GM23338 (cell line): ENCODE results near the gene HRAS. TPM values are rescaled to one million over a fixed set of nuclear protein-coding genes. Genes with fewer than 3 reads are reported as not detected.
A peak's percentile ranks its signal among the peaks of the same experiment; 100 is the strongest.

ENCODE experiments used
- ATAC-seq: fragments of 200-7000 bp; cut with Tn5 transposase; 3 replicates; pipeline ENCODE4 v1.9.1; 2020
- DNase-seq: peaks from one replicate; pipeline ENCODE4 v3.0.0-alpha.2; 2015; ENCODE audit warnings: low spot score
- H2AFZ ChIP-seq: fragments of 200-600 bp; sonication (generic); 2 replicates; pipeline ENCODE4 v1.8.0; 2016; ENCODE audit warnings: antibody characterized with exemption, mild to moderate bottlenecking, moderate library complexity
- H3F3A ChIP-seq: fragments of 200-600 bp; sonication (generic); replicated peaks from 2 replicates; pipeline ENCODE4 v1.8.0; 2017; ENCODE audit warnings: antibody characterized with exemption, mixed run types, low read depth
- H3K27ac ChIP-seq: fragments of 200-600 bp; sonication (generic); 2 replicates; pipeline ENCODE4 v1.6.1; 2016; ENCODE audit warnings: low read depth
- H3K27me3 ChIP-seq: fragments of 200-600 bp; sonication (generic); 2 replicates; pipeline ENCODE4 v1.8.0; 2016; ENCODE audit warnings: mild to moderate bottlenecking, mixed run types, moderate library complexity; ENCODE audit not compliant: insufficient read depth
- H3K36me3 ChIP-seq: fragments of 200-600 bp; sonication (generic); 2 replicates; pipeline ENCODE4 v1.8.0; 2016; ENCODE audit warnings: mild to moderate bottlenecking; ENCODE audit not compliant: insufficient read depth
- H3K4me1 ChIP-seq: fragments of 200-600 bp; sonication (generic); 2 replicates; pipeline ENCODE4 v1.8.0; 2016; ENCODE audit warnings: mild to moderate bottlenecking, moderate library complexity; ENCODE audit not compliant: insufficient read depth
- H3K4me2 ChIP-seq: fragments of 200-600 bp; sonication (generic); 2 replicates; pipeline ENCODE4 v1.7.1; 2017; ENCODE audit warnings: mixed run types
- H3K4me3 ChIP-seq: fragments of 200-600 bp; sonication (generic); 2 replicates; pipeline ENCODE4 v1.6.1; 2016; ENCODE audit warnings: mixed run types
- H3K79me2 ChIP-seq: fragments of 200-600 bp; sonication (generic); replicated peaks from 2 replicates; pipeline ENCODE4 v1.8.0; 2017; ENCODE audit warnings: mild to moderate bottlenecking; ENCODE audit not compliant: insufficient read depth
- H3K9me2 ChIP-seq: fragments of 200-600 bp; sonication (generic); 2 replicates; pipeline ENCODE4 v1.8.0; 2017; ENCODE audit not compliant: insufficient read depth
- H4K20me1 ChIP-seq: fragments of 200-600 bp; sonication (generic); replicated peaks from 2 replicates; pipeline ENCODE4 v1.8.0; 2017; ENCODE audit warnings: mild to moderate bottlenecking; ENCODE audit not compliant: insufficient read depth
- H3K27ac Mint-ChIP-seq: 2 replicates; pipeline ENCODE4 v1.8.0; 2020; ENCODE audit warnings: inconsistent platforms, mild to moderate bottlenecking, moderate library complexity, mixed read lengths
- H3K27me3 Mint-ChIP-seq: 3 replicates; pipeline ENCODE4 v1.8.0; 2022; ENCODE audit warnings: low read depth, mild to moderate bottlenecking, moderate library complexity, mixed read lengths, inconsistent platforms; ENCODE audit not compliant: insufficient read depth, poor library complexity
- H3K36me3 Mint-ChIP-seq: 3 replicates; pipeline ENCODE4 v1.8.0; 2021; ENCODE audit warnings: low read depth, mild to moderate bottlenecking, inconsistent platforms, moderate library complexity, mixed read lengths
- H3K4me1 Mint-ChIP-seq: 3 replicates; pipeline ENCODE4 v1.8.0; 2020; ENCODE audit warnings: mild to moderate bottlenecking, inconsistent platforms, mixed read lengths
- H3K4me3 Mint-ChIP-seq: 3 replicates; pipeline ENCODE4 v1.8.0; 2021; ENCODE audit warnings: moderate library complexity, mild to moderate bottlenecking, inconsistent platforms, mixed read lengths
- H3K9me3 Mint-ChIP-seq: 3 replicates; pipeline ENCODE4 v1.8.0; 2020; ENCODE audit warnings: moderate library complexity, mild to moderate bottlenecking, inconsistent platforms, mixed read lengths
- CREB1 ChIP-seq: fragments of 250-450 bp; sonication (Bioruptor Pico); IDR thresholded peaks from 2 replicates; pipeline ENCODE4 v1.5.0; 2020; ENCODE audit warnings: low read depth, mild to moderate bottlenecking, moderate library complexity
- EZH2 ChIP-seq: fragments of 200-600 bp; sonication (generic); IDR thresholded peaks from one replicate; pipeline ENCODE4 v1.8.0; 2017; ENCODE audit warnings: antibody characterized with exemption, mild to moderate bottlenecking, low read depth; ENCODE audit not compliant: unreplicated experiment
- EZH2phosphoT487 ChIP-seq: fragments of 200-600 bp; sonication (generic); IDR thresholded peaks from one replicate; pipeline ENCODE4 v1.8.1; 2018; ENCODE audit warnings: antibody characterized with exemption; ENCODE audit not compliant: unreplicated experiment
- JUNB ChIP-seq: IDR thresholded peaks from one replicate; pipeline ENCODE4 v1.6.1; 2016; ENCODE audit warnings: antibody characterized with exemption; ENCODE audit not compliant: unreplicated experiment
- NANOG ChIP-seq: IDR thresholded peaks from 2 replicates; pipeline ENCODE4 v1.6.1; 2016; ENCODE audit warnings: antibody characterized with exemption, borderline replicate concordance
- POLR2AphosphoS5 ChIP-seq: IDR thresholded peaks from 2 replicates; pipeline ENCODE4 v1.6.1; 2016; ENCODE audit warnings: antibody characterized with exemption, low read depth
- STAT1 ChIP-seq: IDR thresholded peaks from one replicate; pipeline ENCODE4 v1.6.1; 2016; ENCODE audit warnings: antibody characterized with exemption; ENCODE audit not compliant: unreplicated experiment
- ZNF114 ChIP-seq: fragments of 250-450 bp; sonication (Bioruptor Pico); IDR thresholded peaks from 2 replicates; pipeline ENCODE4 v1.5.0; 2020; ENCODE audit warnings: mild to moderate bottlenecking, moderate library complexity
- ZNF331 ChIP-seq: fragments of 250-450 bp; sonication (Bioruptor Pico); IDR thresholded peaks from 2 replicates; pipeline ENCODE4 v1.5.0; 2020; ENCODE audit warnings: low read depth, mild to moderate bottlenecking, moderate library complexity
- polyA plus RNA-seq: library from polyadenylated mRNA; unstranded; fragments of >200 nt; fragmentation: Nextera tagmentation; extraction: Ambion mirVana; gene quantifications from 2 replicates; pipeline ENCODE4 v1.2.1, GENCODE V29; 2016
- total RNA-seq: library from RNA; depleted of rRNA; stranded (reverse); fragments of >200 nt; shearing (Covaris generic); gene quantifications from 2 replicates; pipeline ENCODE4 v1.2.3, GENCODE V29; 2014
- TF ChIP-seq, protein P1 (sequence below): IDR thresholded peaks from one replicate; pipeline ENCODE4 v1.6.1; 2018; ENCODE audit warnings: antibody characterized with exemption; ENCODE audit not compliant: unreplicated experiment
- TF ChIP-seq, protein P2 (sequence below): IDR thresholded peaks from 2 replicates; pipeline ENCODE4 v1.6.1; 2016; ENCODE audit warnings: antibody characterized with exemption
- TF ChIP-seq, protein P3 (sequence below): fragments of 250-450 bp; sonication (Bioruptor Pico); IDR thresholded peaks from 2 replicates; pipeline ENCODE4 v1.5.0; 2020; ENCODE audit warnings: mild to moderate bottlenecking, moderate library complexity
- TF ChIP-seq, protein P4 (sequence below), 2 experiments: fragments of 200-600 bp in 1 of 2; sonication (generic) in 1 of 2; conservative IDR thresholded peaks; 2 replicates each; pipeline versions ENCODE4 v1.5.1 to v1.6.1; 2016 to 2017; ENCODE audit warnings: antibody characterized with exemption in 2 of 2, low read depth in 2 of 2, mild to moderate bottlenecking in 2 of 2, moderate library complexity in 1 of 2

Gene HRAS
- total and polyA plus RNA-seq, 2 experiments from 2014 or later: 37.9 to 48.7 TPM

DNA sequence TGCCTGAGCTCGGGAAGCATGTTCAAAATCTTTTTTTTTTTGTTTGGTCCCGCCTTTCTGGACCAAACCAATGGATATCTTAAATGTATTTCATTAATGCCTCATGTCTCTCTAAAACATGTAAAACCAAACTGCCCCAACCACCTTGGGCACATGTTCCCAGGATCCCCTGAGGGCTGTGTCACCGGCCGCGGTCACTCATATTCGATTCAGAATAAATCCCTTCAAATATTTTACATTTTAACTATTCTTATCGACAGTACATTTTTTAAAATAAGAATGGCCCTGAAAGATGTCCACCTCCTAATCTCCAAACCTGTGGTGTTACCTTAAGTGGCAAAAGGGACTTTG, 30.4 kb downstream of the HRAS start:
- peak overlapping the region; percentile 97 for H3K4me3 Mint-ChIP-seq
- H3K79me2 ChIP-seq: peaks cover 11% of the 10 kb centered on the region

More for the DNA sequence above, 30.4 kb downstream of the HRAS start:
- no peaks in the 10 kb centered on the region for H3K36me3 ChIP-seq
- TF ChIP-seq STAT1 (no peak), ZNF331 (CRISPR knock-in tag) (no peak), ZNF114 (CRISPR knock-in tag) (no peak), JUNB (no peak), NANOG (no peak), EZH2phosphoT487 (no peak), CREB1 (CRISPR knock-in tag) (no peak), EZH2 (no peak), POLR2AphosphoS5 (no peak)
- TF ChIP-seq, protein P1, sequence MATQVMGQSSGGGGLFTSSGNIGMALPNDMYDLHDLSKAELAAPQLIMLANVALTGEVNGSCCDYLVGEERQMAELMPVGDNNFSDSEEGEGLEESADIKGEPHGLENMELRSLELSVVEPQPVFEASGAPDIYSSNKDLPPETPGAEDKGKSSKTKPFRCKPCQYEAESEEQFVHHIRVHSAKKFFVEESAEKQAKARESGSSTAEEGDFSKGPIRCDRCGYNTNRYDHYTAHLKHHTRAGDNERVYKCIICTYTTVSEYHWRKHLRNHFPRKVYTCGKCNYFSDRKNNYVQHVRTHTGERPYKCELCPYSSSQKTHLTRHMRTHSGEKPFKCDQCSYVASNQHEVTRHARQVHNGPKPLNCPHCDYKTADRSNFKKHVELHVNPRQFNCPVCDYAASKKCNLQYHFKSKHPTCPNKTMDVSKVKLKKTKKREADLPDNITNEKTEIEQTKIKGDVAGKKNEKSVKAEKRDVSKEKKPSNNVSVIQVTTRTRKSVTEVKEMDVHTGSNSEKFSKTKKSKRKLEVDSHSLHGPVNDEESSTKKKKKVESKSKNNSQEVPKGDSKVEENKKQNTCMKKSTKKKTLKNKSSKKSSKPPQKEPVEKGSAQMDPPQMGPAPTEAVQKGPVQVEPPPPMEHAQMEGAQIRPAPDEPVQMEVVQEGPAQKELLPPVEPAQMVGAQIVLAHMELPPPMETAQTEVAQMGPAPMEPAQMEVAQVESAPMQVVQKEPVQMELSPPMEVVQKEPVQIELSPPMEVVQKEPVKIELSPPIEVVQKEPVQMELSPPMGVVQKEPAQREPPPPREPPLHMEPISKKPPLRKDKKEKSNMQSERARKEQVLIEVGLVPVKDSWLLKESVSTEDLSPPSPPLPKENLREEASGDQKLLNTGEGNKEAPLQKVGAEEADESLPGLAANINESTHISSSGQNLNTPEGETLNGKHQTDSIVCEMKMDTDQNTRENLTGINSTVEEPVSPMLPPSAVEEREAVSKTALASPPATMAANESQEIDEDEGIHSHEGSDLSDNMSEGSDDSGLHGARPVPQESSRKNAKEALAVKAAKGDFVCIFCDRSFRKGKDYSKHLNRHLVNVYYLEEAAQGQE: no peak
- TF ChIP-seq, protein P2, sequence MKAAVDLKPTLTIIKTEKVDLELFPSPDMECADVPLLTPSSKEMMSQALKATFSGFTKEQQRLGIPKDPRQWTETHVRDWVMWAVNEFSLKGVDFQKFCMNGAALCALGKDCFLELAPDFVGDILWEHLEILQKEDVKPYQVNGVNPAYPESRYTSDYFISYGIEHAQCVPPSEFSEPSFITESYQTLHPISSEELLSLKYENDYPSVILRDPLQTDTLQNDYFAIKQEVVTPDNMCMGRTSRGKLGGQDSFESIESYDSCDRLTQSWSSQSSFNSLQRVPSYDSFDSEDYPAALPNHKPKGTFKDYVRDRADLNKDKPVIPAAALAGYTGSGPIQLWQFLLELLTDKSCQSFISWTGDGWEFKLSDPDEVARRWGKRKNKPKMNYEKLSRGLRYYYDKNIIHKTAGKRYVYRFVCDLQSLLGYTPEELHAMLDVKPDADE: no peak
- TF ChIP-seq, protein P3, sequence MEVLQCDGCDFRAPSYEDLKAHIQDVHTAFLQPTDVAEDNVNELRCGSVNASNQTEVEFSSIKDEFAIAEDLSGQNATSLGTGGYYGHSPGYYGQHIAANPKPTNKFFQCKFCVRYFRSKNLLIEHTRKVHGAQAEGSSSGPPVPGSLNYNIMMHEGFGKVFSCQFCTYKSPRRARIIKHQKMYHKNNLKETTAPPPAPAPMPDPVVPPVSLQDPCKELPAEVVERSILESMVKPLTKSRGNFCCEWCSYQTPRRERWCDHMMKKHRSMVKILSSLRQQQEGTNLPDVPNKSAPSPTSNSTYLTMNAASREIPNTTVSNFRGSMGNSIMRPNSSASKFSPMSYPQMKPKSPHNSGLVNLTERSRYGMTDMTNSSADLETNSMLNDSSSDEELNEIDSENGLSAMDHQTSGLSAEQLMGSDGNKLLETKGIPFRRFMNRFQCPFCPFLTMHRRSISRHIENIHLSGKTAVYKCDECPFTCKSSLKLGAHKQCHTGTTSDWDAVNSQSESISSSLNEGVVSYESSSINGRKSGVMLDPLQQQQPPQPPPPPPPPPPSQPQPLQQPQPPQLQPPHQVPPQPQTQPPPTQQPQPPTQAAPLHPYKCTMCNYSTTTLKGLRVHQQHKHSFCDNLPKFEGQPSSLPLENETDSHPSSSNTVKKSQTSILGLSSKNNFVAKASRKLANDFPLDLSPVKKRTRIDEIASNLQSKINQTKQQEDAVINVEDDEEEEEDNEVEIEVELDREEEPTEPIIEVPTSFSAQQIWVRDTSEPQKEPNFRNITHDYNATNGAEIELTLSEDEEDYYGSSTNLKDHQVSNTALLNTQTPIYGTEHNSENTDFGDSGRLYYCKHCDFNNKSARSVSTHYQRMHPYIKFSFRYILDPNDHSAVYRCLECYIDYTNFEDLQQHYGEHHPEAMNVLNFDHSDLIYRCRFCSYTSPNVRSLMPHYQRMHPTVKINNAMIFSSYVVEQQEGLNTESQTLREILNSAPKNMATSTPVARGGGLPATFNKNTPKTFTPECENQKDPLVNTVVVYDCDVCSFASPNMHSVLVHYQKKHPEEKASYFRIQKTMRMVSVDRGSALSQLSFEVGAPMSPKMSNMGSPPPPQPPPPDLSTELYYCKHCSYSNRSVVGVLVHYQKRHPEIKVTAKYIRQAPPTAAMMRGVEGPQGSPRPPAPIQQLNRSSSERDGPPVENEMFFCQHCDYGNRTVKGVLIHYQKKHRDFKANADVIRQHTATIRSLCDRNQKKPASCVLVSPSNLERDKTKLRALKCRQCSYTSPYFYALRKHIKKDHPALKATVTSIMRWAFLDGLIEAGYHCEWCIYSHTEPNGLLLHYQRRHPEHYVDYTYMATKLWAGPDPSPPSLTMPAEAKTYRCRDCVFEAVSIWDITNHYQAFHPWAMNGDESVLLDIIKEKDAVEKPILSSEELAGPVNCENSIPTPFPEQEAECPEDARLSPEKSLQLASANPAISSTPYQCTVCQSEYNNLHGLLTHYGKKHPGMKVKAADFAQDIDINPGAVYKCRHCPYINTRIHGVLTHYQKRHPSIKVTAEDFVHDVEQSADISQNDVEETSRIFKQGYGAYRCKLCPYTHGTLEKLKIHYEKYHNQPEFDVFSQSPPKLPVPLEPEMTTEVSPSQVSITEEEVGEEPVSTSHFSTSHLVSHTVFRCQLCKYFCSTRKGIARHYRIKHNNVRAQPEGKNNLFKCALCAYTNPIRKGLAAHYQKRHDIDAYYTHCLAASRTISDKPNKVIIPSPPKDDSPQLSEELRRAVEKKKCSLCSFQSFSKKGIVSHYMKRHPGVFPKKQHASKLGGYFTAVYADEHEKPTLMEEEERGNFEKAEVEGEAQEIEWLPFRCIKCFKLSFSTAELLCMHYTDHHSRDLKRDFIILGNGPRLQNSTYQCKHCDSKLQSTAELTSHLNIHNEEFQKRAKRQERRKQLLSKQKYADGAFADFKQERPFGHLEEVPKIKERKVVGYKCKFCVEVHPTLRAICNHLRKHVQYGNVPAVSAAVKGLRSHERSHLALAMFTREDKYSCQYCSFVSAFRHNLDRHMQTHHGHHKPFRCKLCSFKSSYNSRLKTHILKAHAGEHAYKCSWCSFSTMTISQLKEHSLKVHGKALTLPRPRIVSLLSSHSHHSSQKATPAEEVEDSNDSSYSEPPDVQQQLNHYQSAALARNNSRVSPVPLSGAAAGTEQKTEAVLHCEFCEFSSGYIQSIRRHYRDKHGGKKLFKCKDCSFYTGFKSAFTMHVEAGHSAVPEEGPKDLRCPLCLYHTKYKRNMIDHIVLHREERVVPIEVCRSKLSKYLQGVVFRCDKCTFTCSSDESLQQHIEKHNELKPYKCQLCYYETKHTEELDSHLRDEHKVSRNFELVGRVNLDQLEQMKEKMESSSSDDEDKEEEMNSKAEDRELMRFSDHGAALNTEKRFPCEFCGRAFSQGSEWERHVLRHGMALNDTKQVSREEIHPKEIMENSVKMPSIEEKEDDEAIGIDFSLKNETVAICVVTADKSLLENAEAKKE: no peak
- TF ChIP-seq, protein P4, sequence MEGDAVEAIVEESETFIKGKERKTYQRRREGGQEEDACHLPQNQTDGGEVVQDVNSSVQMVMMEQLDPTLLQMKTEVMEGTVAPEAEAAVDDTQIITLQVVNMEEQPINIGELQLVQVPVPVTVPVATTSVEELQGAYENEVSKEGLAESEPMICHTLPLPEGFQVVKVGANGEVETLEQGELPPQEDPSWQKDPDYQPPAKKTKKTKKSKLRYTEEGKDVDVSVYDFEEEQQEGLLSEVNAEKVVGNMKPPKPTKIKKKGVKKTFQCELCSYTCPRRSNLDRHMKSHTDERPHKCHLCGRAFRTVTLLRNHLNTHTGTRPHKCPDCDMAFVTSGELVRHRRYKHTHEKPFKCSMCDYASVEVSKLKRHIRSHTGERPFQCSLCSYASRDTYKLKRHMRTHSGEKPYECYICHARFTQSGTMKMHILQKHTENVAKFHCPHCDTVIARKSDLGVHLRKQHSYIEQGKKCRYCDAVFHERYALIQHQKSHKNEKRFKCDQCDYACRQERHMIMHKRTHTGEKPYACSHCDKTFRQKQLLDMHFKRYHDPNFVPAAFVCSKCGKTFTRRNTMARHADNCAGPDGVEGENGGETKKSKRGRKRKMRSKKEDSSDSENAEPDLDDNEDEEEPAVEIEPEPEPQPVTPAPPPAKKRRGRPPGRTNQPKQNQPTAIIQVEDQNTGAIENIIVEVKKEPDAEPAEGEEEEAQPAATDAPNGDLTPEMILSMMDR (conservative IDR thresholded peaks at IDR 0.05; ENCODE audit: low read depth in 2 of 2): no peak
- peaks cover 19% of the 10 kb centered on the region for H3F3A ChIP-seq
- H3K27me3 Mint-ChIP-seq: peaks cover 20% of the 10 kb centered on the region
- peaks cover 9% of the 10 kb centered on the region; the same call in 1 of the 2 replicates for H3K4me1 ChIP-seq
- H3K36me3 Mint-ChIP-seq: peaks cover 8% of the 10 kb centered on the region
- H3K9me2 ChIP-seq: no peaks in the 10 kb centered on the region
- H3K27ac ChIP-seq: no peak overlapping the region
- H2AFZ ChIP-seq: no peak overlapping the region
- H4K20me1 ChIP-seq: peaks cover 7% of the 10 kb centered on the region; the same call in 1 of the 2 replicates
- peak overlapping the region; percentile 99 for H3K4me2 ChIP-seq
- ATAC-seq (no peak), DNase-seq (no peak)
- peaks cover 13% of the 10 kb centered on the region for H3K4me1 Mint-ChIP-seq
- H3K9me3 Mint-ChIP-seq: no peaks in the 10 kb centered on the region; the same call in 2 of the 3 replicates
- H3K4me3 ChIP-seq: peak overlapping the region; percentile 97
- H3K27ac Mint-ChIP-seq: no peak overlapping the region
- peaks cover 11% of the 10 kb centered on the region; the same call in 1 of the 2 replicates for H3K27me3 ChIP-seq
